ENCODE results near the gene OGDH. TPM values are rescaled to one million over a fixed set of nuclear protein-coding genes. Genes with fewer than 3 reads are reported as not detected.

OGDH gene
- total and polyA plus RNA-seq, 4 donors = 39.0 to 142 (median 59.9) TPM

- H3K9me3 ChIP-seq (ENCODE audit: control insufficient read depth in 4 of 4, insufficient read depth in 3 of 4, low read length in 3 of 4) = no peaks in the 10 kb centered on the region
- peaks cover 3 to 30% (median 4%) of the 10 kb centered on the region in 4 donors for H3K36me3 ChIP-seq (ENCODE audit: control insufficient read depth in 4 of 4, insufficient read depth in 4 of 4, low read length in 4 of 4)
- H3K9ac ChIP-seq (ENCODE audit: insufficient read depth in 1 of 2, low read length in 2 of 2) = peak overlapping the region in 1 of 2 donors; percentile 5
- no peak for ATAC-seq (ENCODE audit: insufficient read depth, low FRiP score)
- no peak overlapping the region for H3K4me3 ChIP-seq
- H3K27ac ChIP-seq (ENCODE audit: low read depth in 1 of 2, low read length in 1 of 2) = peak overlapping the region in 1 of 2 donors; percentile 7
- TF ChIP-seq CTCF (IDR thresholded peaks at IDR 0.05; ENCODE audit: control extremely low read depth, extremely low read depth) = no peak
- H3K4me1 ChIP-seq (ENCODE audit: control insufficient read depth in 5 of 5, insufficient read depth in 5 of 5, low read length in 5 of 5) = peaks cover 4 to 32% (median 24%) of the 10 kb centered on the region in 5 donors
- no peaks in the 10 kb centered on the region for H3K27me3 ChIP-seq (ENCODE audit: control insufficient read depth in 3 of 3, insufficient read depth in 3 of 3, low read length in 2 of 3)
- WGBS, 2 donors = 61 to 76% methylated on average over 17 of the region's 17 CpGs
- DNase-seq = peak in 2 of 3 donors; percentile 36 to 65
Observed at GRCh38 chr7:44755698-44756627, 149.5 kb downstream of the OGDH start.

- Histone ChIP-seq H3K36me3 (ENCODE audit: control insufficient read depth in 4 of 4, insufficient read depth in 4 of 4, low read length in 4 of 4) (peaks cover 3 to 40% (median 4%) of the 10 kb centered on the region in 4 donors), H3K9ac (ENCODE audit: insufficient read depth in 1 of 2, low read length in 2 of 2) (no peak overlapping the region), H3K9me3 (ENCODE audit: control insufficient read depth in 4 of 4, insufficient read depth in 3 of 4, low read length in 3 of 4) (no peaks in the 10 kb centered on the region), H3K27me3 (ENCODE audit: control insufficient read depth in 3 of 3, insufficient read depth in 3 of 3, low read length in 2 of 3) (no peaks in the 10 kb centered on the region), H3K27ac (ENCODE audit: low read depth in 1 of 2, low read length in 1 of 2) (no peak overlapping the region), H3K4me1 (ENCODE audit: control insufficient read depth in 5 of 5, insufficient read depth in 5 of 5, low read length in 5 of 5) (peaks cover 4 to 28% (median 24%) of the 10 kb centered on the region in 5 donors), H3K4me3 (no peak overlapping the region)
- TF ChIP-seq CTCF (IDR thresholded peaks at IDR 0.05; ENCODE audit: control extremely low read depth, extremely low read depth) = no peak
- DNase-seq (no peak), ATAC-seq (ENCODE audit: insufficient read depth, low FRiP score) (no peak)
- 90 to 95% methylated on average over 10 to 12 of the region's 12 CpGs for WGBS, 2 donors
Observed at GRCh38 chr7:44756904-44757303, 150.5 kb downstream of the OGDH start.

- H3K4me3 ChIP-seq = no peak overlapping the region
- no peak overlapping the region for H3K9ac ChIP-seq (ENCODE audit: insufficient read depth in 1 of 2, low read length in 2 of 2)
- no peak overlapping the region for H3K27ac ChIP-seq (ENCODE audit: low read depth in 1 of 2, low read length in 1 of 2)
- no peaks in the 10 kb centered on the region for H3K9me3 ChIP-seq (ENCODE audit: control insufficient read depth in 4 of 4, insufficient read depth in 3 of 4, low read length in 3 of 4)
- H3K27me3 ChIP-seq (ENCODE audit: control insufficient read depth in 3 of 3, insufficient read depth in 3 of 3, low read length in 2 of 3) = no peaks in the 10 kb centered on the region
- DNase-seq (peak; percentile 93 to 96 (median 94)), ATAC-seq (ENCODE audit: insufficient read depth, low FRiP score) (no peak)
- TF ChIP-seq CTCF (IDR thresholded peaks at IDR 0.05; ENCODE audit: control extremely low read depth, extremely low read depth) = no peak
- 73 to 81% methylated on average over 10 of the region's 10 CpGs for WGBS, 2 donors
- peaks cover 3 to 42% (median 4%) of the 10 kb centered on the region in 4 donors for H3K36me3 ChIP-seq (ENCODE audit: control insufficient read depth in 4 of 4, insufficient read depth in 4 of 4, low read length in 4 of 4)
- H3K4me1 ChIP-seq (ENCODE audit: control insufficient read depth in 5 of 5, insufficient read depth in 5 of 5, low read length in 5 of 5) = peaks cover 4 to 28% (median 24%) of the 10 kb centered on the region in 5 donors
Observed at GRCh38 chr7:44757311-44757710, 150.9 kb downstream of the OGDH start.
